Measurements from ENCODE around the gene SLC41A3.

- TF ChIP-seq EP300 (IDR thresholded peaks at IDR 0.05) (no peak), CTCF (IDR thresholded peaks at IDR 0.05) (no peak), POLR2AphosphoS5 (IDR thresholded peaks at IDR 0.05) (no peak), POLR2A (IDR thresholded peaks at IDR 0.05) (no peak)
These were observed 62.2 kb downstream of the SLC41A3 start for GRCh38 chr3:126021702-126022101.

Data from suprapubic skin (tissue), 4 donors.